Spleen (tissue), 11 donors: ENCODE results near the gene SMAD1. TPM values are rescaled to one million over a fixed set of nuclear protein-coding genes. Genes with fewer than 3 reads are reported as not detected.

ENCODE experiments used
- DNase-seq: peaks from one replicate; pipeline ENCODE4 v3.0.0-alpha.2; 2020
- H3K27ac ChIP-seq, 8 donors: fragments of 200-600 bp; sonication (generic) in 7 of 8; 1 replicate in 4 of 8; 2 replicates in 4 of 8; pipeline versions ENCODE4 v1.5.0 to v1.8.0; 2016 to 2021; ENCODE audit warnings: inconsistent platforms in 4 of 8, mild to moderate bottlenecking in 4 of 8, moderate library complexity in 1 of 8
- H3K27me3 ChIP-seq, 7 donors: fragments of 200-600 bp; sonication (generic) in 6 of 7; replicated peaks in 1 of 7; 1 replicate in 4 of 7; 2 replicates in 3 of 7; pipeline versions ENCODE4 v1.5.0 to v1.8.0; 2016 to 2021; ENCODE audit warnings: inconsistent platforms in 3 of 7, mild to moderate bottlenecking in 1 of 7
- H3K36me3 ChIP-seq, 6 donors: fragments of 200-600 bp; sonication (generic) in 5 of 6; 1 replicate in 4 of 6; 2 replicates in 2 of 6; pipeline versions ENCODE4 v1.5.0 to v1.8.0; 2016 to 2021; ENCODE audit warnings: inconsistent platforms in 2 of 6
- H3K4me1 ChIP-seq, 6 donors: fragments of 200-600 bp; sonication (generic) in 5 of 6; 1 replicate in 3 of 6; 2 replicates in 3 of 6; pipeline versions ENCODE4 v1.5.0 to v1.8.0; 2016 to 2021; ENCODE audit warnings: inconsistent platforms in 3 of 6
- H3K4me3 ChIP-seq, 8 donors: fragments of 200-600 bp; sonication (generic) in 7 of 8; 1 replicate in 4 of 8; 2 replicates in 4 of 8; pipeline versions ENCODE4 v1.5.0 to v1.8.0; 2016 to 2021; ENCODE audit warnings: inconsistent platforms in 4 of 8, mild to moderate bottlenecking in 4 of 8, moderate library complexity in 2 of 8
- H3K9me3 ChIP-seq, 8 donors: fragments of 200-600 bp; sonication (generic) in 7 of 8; 1 replicate in 4 of 8; 2 replicates in 4 of 8; pipeline versions ENCODE4 v1.5.0 to v1.8.0; 2016 to 2021; ENCODE audit warnings: inconsistent platforms in 4 of 8
- POLR2A ChIP-seq, 3 donors: fragments of 450-650 bp; IDR thresholded peaks; one replicate each; pipeline ENCODE4 v1.5.1; 2017; ENCODE audit warnings: antibody characterized with exemption in 3 of 3, mild to moderate bottlenecking in 1 of 3
- POLR2AphosphoS5 ChIP-seq, 3 donors: sonication (generic); formaldehyde crosslinking; IDR thresholded peaks; one replicate each; pipeline ENCODE4 v1.5.1; 2017; ENCODE audit warnings: antibody characterized with exemption in 3 of 3
- WGBS, 5 donors: extraction: QIAGEN DNeasy Blood & Tissue Kit in 3 of 5; methylation state at CpG; one replicate each; pipeline versions ENCODE4 v1.1.5 to v1.1.7; 2013 to 2018; 5-methylcytosine and 5-hydroxymethylcytosine counted together
- intact Hi-C: fragments of 100-400 bp; cut with DNase I; formaldehyde crosslinking; loops from one replicate; pipeline ENCODE4 v1.15.0; 2023; ENCODE audit warnings: low total_unique reads
- polyA plus RNA-seq, 3 donors: library from polyadenylated mRNA; stranded (reverse); fragments of 200-250 nt; gene quantifications; one replicate each; pipeline ENCODE4 v1.2.1, GENCODE V29; 2013
- total RNA-seq, 7 donors: library from RNA; depleted of rRNA in 3 of 7; stranded (reverse); fragments of >200 nt in 3 of 7; fragmentation: NEBNext Ultra II Directional in 4 of 7; extraction: Animal tissue kit (Norgen Biotek cat#: 25700) in 4 of 7; gene quantifications; one replicate each; pipeline versions ENCODE4 v1.1.0 to v1.2.1, GENCODE V29; 2016 to 2021
- TF ChIP-seq, protein P1 (sequence below), 11 experiments: fragments of 200-600 bp in 7 of 11; fragments of 450-650 bp in 4 of 11; sonication (generic) in 4 of 11; IDR thresholded peaks in 8 of 11; conservative IDR thresholded peaks in 3 of 11; 1 replicate in 7 of 11; 2 replicates in 4 of 11; pipeline versions ENCODE4 v1.4.0 to v1.8.0; 2016 to 2021; ENCODE audit warnings: antibody characterized with exemption in 11 of 11, inconsistent platforms in 4 of 11, mild to moderate bottlenecking in 1 of 11
- donor health status: healthy with polysubstance abuse.
- donor health status: DM: no; HTN: no; CAD: no; lungs with moderate emphysema.
- donor health status: DM: no; HTN: no; CAD: no.
- donor health status: Bipolar disorder and iron deficiency.
- donor health status: healthy.
- donor health status: DM: no; HTN: no; CAD: no.
- donor health status: DM: yes; HTN: yes; CAD: no.

SMAD1 gene
- total and polyA plus RNA-seq, 10 donors: 2.8 to 48.2 (median 28.7) TPM

DNA sequence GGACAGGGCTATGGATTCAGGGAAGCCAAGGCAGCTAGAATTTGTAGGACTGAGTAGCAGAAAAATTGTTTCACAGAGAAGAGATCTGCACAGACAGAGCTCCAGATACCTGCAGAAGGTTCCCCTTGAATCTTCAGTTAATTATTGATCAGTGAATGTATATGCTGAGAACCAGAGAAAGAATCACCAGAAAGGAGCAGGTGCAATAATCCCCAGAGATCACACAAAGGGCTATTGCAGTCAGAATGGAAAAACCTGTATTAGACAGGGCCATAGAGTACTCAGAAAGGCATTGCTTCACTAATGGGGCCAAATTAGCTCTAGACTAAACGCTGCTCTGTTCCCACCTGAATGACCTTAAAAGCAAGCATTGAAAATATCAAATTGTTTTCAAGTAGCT is 35.5 kb upstream of the SMAD1 start:
- Histone ChIP-seq H3K4me3 (no peak overlapping the region), H3K9me3 (peaks cover 0 to 6% (median 0%) of the 10 kb centered on the region in 8 donors), H3K36me3 (no peaks in the 10 kb centered on the region), H3K4me1 (no peaks in the 10 kb centered on the region), H3K27me3 (no peaks in the 10 kb centered on the region), H3K27ac (no peak overlapping the region)
- DNase-seq: no peak
- intact Hi-C loops: no loop called here
- 66 to 92% (median 82%) methylated on average over 1 of the region's 1 CpG for WGBS, 5 donors
- TF ChIP-seq, protein P1, sequence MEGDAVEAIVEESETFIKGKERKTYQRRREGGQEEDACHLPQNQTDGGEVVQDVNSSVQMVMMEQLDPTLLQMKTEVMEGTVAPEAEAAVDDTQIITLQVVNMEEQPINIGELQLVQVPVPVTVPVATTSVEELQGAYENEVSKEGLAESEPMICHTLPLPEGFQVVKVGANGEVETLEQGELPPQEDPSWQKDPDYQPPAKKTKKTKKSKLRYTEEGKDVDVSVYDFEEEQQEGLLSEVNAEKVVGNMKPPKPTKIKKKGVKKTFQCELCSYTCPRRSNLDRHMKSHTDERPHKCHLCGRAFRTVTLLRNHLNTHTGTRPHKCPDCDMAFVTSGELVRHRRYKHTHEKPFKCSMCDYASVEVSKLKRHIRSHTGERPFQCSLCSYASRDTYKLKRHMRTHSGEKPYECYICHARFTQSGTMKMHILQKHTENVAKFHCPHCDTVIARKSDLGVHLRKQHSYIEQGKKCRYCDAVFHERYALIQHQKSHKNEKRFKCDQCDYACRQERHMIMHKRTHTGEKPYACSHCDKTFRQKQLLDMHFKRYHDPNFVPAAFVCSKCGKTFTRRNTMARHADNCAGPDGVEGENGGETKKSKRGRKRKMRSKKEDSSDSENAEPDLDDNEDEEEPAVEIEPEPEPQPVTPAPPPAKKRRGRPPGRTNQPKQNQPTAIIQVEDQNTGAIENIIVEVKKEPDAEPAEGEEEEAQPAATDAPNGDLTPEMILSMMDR (IDR thresholded peaks at IDR 0.05 in 8 of 11, conservative IDR thresholded peaks at IDR 0.05 in 3 of 11): no peak
- no peak for TF ChIP-seq POLR2A (IDR thresholded peaks at IDR 0.05)
- TF ChIP-seq POLR2AphosphoS5 (IDR thresholded peaks at IDR 0.05): no peak

DNA sequence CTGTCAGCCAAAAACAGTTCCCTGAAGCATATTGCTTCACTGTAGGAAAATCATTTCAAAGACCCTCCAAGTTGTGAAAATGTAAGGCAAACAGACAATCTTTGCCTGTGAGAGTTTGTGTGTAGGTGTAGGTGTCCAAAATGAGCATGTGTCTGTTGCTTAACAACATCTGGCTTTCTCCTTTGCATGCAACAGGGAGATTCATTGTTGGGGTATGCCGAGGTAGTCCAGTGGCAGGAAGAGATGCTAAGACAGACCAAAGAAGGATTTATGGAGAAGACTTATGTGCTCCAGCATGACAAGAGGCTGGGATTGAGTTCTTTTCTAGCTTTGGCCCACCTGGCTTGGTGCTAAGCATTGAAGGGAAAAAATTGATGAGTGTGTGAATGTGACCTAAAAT is 29.8 kb upstream of the SMAD1 start:
- TF ChIP-seq, protein P1 (IDR thresholded peaks at IDR 0.05 in 8 of 11, conservative IDR thresholded peaks at IDR 0.05 in 3 of 11): no peak
- WGBS, 5 donors: 87 to 100% (median 90%) methylated on average over 1 of the region's 1 CpG
- intact Hi-C loops: no loop called here

DNA sequence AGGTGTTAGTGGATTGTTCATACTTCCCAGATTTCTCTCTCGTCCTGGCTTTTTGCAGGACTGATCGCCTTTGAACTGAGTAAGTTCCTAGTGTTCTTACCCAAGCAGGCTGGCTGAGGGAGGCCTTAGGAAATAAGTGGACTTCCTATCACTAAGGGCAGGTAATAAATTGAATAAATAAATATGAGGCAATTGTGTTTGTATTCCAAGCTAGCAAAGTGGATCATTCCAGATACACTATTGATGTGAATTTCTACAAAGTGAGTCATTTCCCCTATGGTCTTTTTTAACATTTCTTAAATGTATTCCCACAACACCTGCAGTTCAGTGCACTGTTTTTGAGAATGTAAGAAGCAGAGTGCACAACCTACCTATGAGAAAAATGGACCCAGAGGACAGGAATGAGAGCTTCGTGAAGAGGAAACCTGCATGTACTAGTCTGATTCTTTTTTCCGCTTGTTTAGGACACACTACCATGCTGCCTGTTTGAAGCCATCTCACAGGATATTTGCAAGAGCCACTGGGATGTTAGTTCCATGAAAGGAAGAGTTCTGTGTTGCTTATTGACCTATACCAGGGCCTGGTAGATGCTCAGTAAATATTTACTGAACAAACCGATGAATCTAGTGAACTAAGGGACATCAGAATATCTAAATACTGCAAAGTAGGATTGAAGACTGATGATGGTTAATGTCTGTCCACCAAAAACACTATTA is 29.0 kb upstream of the SMAD1 start:
- WGBS, 5 donors: 90 to 97% (median 92%) methylated on average over 5 of the region's 5 CpGs
- intact Hi-C loops: no loop called here
- DNase-seq: no peak

More for the DNA sequence above, 29.8 kb upstream of the SMAD1 start:
- H3K36me3 ChIP-seq: no peaks in the 10 kb centered on the region
- peaks cover 0 to 12% (median 0%) of the 10 kb centered on the region in 8 donors for H3K9me3 ChIP-seq
- DNase-seq: no peak
- no peaks in the 10 kb centered on the region for H3K4me1 ChIP-seq
- no peak overlapping the region for H3K27ac ChIP-seq
- no peaks in the 10 kb centered on the region for H3K27me3 ChIP-seq
- H3K4me3 ChIP-seq: no peak overlapping the region

DNA sequence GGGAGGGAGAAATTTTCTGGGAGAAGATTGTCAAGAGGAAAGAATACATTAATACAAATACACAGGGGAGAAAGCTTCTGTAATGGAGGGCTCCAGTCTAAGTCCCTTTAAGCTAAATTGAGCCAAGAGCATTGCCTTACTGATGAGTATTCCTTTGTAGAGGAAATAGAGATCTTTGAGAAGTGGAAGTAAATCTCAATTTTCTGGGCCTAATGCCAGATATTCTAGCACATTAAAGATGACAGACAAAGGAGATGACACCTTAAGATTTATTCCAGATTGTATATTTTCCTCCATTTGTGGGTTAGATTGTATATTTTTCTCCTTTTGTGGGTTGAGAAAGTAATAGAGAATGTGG is 28.5 kb upstream of the SMAD1 start:
- intact Hi-C loops: no loop called here
- no peak for DNase-seq
- H3K27me3 ChIP-seq: no peaks in the 10 kb centered on the region
- no peaks in the 10 kb centered on the region for H3K36me3 ChIP-seq
- TF ChIP-seq POLR2AphosphoS5 (IDR thresholded peaks at IDR 0.05) (no peak), POLR2A (IDR thresholded peaks at IDR 0.05) (no peak)
- TF ChIP-seq, protein P1 (IDR thresholded peaks at IDR 0.05 in 8 of 11, conservative IDR thresholded peaks at IDR 0.05 in 3 of 11): no peak
- H3K4me1 ChIP-seq: no peaks in the 10 kb centered on the region
- H3K27ac ChIP-seq: no peak overlapping the region
- H3K9me3 ChIP-seq: peaks cover 0 to 20% (median 6%) of the 10 kb centered on the region in 8 donors
- no peak overlapping the region for H3K4me3 ChIP-seq

More for the DNA sequence above, 29.0 kb upstream of the SMAD1 start:
- H3K27ac ChIP-seq: no peak overlapping the region
- H3K27me3 ChIP-seq: no peaks in the 10 kb centered on the region
- no peaks in the 10 kb centered on the region for H3K4me1 ChIP-seq
- no peak overlapping the region for H3K4me3 ChIP-seq
- no peaks in the 10 kb centered on the region for H3K36me3 ChIP-seq
- H3K9me3 ChIP-seq: peaks cover 0 to 14% (median 3%) of the 10 kb centered on the region in 8 donors
- TF ChIP-seq POLR2AphosphoS5 (IDR thresholded peaks at IDR 0.05): no peak
- no peak for TF ChIP-seq POLR2A (IDR thresholded peaks at IDR 0.05)
- TF ChIP-seq, protein P1 (IDR thresholded peaks at IDR 0.05 in 8 of 11, conservative IDR thresholded peaks at IDR 0.05 in 3 of 11): no peak
